NCI-H187 (cell line): Measurements from ENCODE around the gene THY1.
A peak's percentile ranks its signal among the peaks of the same experiment; 100 is the strongest.
"Not testable (repeated sequence)": the region's sequence is repeated elsewhere in the genome, so short reads cannot be mapped to it uniquely, and the experiment has no call there.

Experiments used
- DNase-seq, 2 experiments: peaks; one replicate each; lab custom pipeline; 2025; lab: John Stamatoyannopoulos, UW

Gene THY1

GRCh38 chr11:119382513-119382912 lies 40.5 kb downstream of the THY1 start:
- DNase-seq, result not testable (repeated sequence)

GRCh38 chr11:119382101-119382500 lies 40.9 kb downstream of the THY1 start:
- no peak for DNase-seq

GRCh38 chr11:119381181-119381988 lies 41.6 kb downstream of the THY1 start, which contains the start of gene USP2:
USP2 (minus strand) TSS chr11:119381690; CDS start chr11:119373480, 8,210 bp downstream.
- peak; percentile 83 to 88 for DNase-seq

GRCh38 chr11:119380827-119381180 lies 42.2 kb downstream of the THY1 start:
- no peak for DNase-seq

- DNase-seq, result no peak
These were observed 42.7 kb downstream of the THY1 start for GRCh38 chr11:119380160-119380826.

- DNase-seq, result no peak
These were observed 44.0 kb downstream of the THY1 start for GRCh38 chr11:119378851-119379465.

GRCh38 chr11:119377961-119378667 lies 44.9 kb downstream of the THY1 start:
- DNase-seq, result no peak

GRCh38 chr11:119377112-119377901 lies 45.7 kb downstream of the THY1 start:
- no peak for DNase-seq

GRCh38 chr11:119376197-119376847 lies 46.6 kb downstream of the THY1 start:
- no peak for DNase-seq

- DNase-seq, result no peak
These were observed 47.4 kb downstream of the THY1 start for GRCh38 chr11:119375337-119376196.

- no peak for DNase-seq
These were observed 48.2 kb downstream of the THY1 start for GRCh38 chr11:119374632-119375336.

GRCh38 chr11:119373921-119374631 lies 48.9 kb downstream of the THY1 start:
- peak; percentile 32 to 60 for DNase-seq

GRCh38 chr11:119373059-119373920 lies 49.7 kb downstream of the THY1 start:
- no peak for DNase-seq

GRCh38 chr11:119372260-119373058 lies 50.5 kb downstream of the THY1 start:
- no peak for DNase-seq

GRCh38 chr11:119371778-119372182 lies 51.2 kb downstream of the THY1 start:
- DNase-seq, result no peak

- no peak for DNase-seq
These were observed 51.8 kb downstream of the THY1 start for GRCh38 chr11:119371067-119371601.
